ENCODE data around the gene SLC11A2. TPM values are rescaled to one million over a fixed set of nuclear protein-coding genes. Genes with fewer than 3 reads are reported as not detected.

The SLC11A2 gene
- total and polyA plus RNA-seq, 9 of the 15 experiments (the other 6 are each of a cell fraction or from before 2014, with no cell fraction given): 21.1 to 54.0 (median 32.9) TPM

DNA sequence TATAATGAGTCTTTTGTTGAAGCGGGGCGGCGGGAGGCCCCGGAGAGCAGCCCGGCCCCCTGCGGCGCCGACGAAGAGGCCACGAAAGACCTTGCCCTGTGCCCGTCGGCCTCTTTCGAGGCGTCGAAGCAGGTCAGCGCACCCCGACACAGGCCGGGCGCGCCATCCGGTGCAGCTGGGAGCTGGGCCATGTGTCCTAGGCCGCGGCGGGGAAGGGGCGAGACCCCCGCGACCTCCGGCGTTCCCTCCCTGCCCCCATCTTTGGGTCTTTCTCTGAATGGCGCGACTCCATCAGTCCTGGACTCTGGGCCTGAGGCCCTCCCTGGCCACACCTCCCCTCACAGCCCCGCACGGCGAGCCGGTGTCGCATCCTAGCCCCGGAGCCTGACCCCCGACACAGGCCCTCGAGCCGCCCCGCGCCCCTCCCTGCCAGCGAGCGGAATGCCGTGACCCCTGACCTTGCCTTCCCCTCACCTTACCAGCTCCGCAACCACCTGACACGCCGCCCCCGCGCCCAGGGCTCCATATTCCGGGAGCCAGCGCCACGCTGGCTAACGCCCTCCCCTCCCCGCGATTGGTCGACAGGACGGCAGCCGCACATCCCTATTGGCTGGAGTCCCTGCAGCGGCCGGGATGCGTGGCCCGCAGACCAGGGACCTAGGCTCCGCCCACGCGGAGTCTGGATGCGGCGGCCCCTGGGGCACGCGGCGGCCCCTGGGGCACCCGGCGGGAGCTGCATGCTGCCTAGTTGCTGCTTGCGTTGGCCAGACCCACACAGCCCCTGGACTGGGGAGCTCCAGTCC, at the start of gene SLC11A2 (continued):
- TF ChIP-seq, protein P1, sequence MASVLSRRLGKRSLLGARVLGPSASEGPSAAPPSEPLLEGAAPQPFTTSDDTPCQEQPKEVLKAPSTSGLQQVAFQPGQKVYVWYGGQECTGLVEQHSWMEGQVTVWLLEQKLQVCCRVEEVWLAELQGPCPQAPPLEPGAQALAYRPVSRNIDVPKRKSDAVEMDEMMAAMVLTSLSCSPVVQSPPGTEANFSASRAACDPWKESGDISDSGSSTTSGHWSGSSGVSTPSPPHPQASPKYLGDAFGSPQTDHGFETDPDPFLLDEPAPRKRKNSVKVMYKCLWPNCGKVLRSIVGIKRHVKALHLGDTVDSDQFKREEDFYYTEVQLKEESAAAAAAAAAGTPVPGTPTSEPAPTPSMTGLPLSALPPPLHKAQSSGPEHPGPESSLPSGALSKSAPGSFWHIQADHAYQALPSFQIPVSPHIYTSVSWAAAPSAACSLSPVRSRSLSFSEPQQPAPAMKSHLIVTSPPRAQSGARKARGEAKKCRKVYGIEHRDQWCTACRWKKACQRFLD (CRISPR knock-in tag; IDR thresholded peaks at IDR 0.05): peak; percentile 36; the same call in 1 of the 2 replicates
- TF ChIP-seq SREBF2 (CRISPR knock-in tag; IDR thresholded peaks at IDR 0.05) (no peak), MEF2A (IDR thresholded peaks at IDR 0.05; ENCODE audit: control insufficient read depth, low read depth, low read length) (no peak), FOXM1 (IDR thresholded peaks at IDR 0.05; ENCODE audit: low read depth) (no peak), FOXM1 (CRISPR knock-in tag; IDR thresholded peaks at IDR 0.05; ENCODE audit: low read depth) (no peak), GTF2A2 (tag; IDR thresholded peaks at IDR 0.05) (no peak), SRSF9 (IDR thresholded peaks at IDR 0.05; ENCODE audit: borderline replicate concordance, low read depth, low read length) (no peak), DPF2 (IDR thresholded peaks at IDR 0.05) (no peak), ZFP30 (CRISPR knock-in tag; IDR thresholded peaks at IDR 0.05; ENCODE audit: borderline replicate concordance) (no peak), SMAD4 (CRISPR knock-in tag; conservative IDR thresholded peaks at IDR 0.05) (peak; percentile 81), NFE2L1 (tag; IDR thresholded peaks at IDR 0.05; ENCODE audit: borderline replicate concordance, low read depth) (no peak), FOXA1 (IDR thresholded peaks at IDR 0.05; ENCODE audit: borderline replicate concordance) (no peak), ELF2 (CRISPR knock-in tag; IDR thresholded peaks at IDR 0.05) (peak; percentile 74; the same call in 1 of the 2 replicates), KHSRP (IDR thresholded peaks at IDR 0.05) (no peak), MTF1 (CRISPR knock-in tag; IDR thresholded peaks at IDR 0.05; ENCODE audit: borderline replicate concordance) (no peak), ZNF124 (CRISPR knock-in tag; IDR thresholded peaks at IDR 0.05) (no peak), GTF2F1 (IDR thresholded peaks at IDR 0.05; ENCODE audit: low read depth, low read length) (no peak), JUND (IDR thresholded peaks at IDR 0.05; ENCODE audit: borderline replicate concordance, low read depth, low read length) (no peak), JUND (tag; IDR thresholded peaks at IDR 0.05; ENCODE audit: borderline replicate concordance, low read depth, low read length) (peak; percentile 28; the same call in 1 of the 3 replicates), HNRNPL (IDR thresholded peaks at IDR 0.05; ENCODE audit: low read depth, low read length) (peak; percentile 73; the same call in 1 of the 2 replicates)
- TF ChIP-seq, protein P2, sequence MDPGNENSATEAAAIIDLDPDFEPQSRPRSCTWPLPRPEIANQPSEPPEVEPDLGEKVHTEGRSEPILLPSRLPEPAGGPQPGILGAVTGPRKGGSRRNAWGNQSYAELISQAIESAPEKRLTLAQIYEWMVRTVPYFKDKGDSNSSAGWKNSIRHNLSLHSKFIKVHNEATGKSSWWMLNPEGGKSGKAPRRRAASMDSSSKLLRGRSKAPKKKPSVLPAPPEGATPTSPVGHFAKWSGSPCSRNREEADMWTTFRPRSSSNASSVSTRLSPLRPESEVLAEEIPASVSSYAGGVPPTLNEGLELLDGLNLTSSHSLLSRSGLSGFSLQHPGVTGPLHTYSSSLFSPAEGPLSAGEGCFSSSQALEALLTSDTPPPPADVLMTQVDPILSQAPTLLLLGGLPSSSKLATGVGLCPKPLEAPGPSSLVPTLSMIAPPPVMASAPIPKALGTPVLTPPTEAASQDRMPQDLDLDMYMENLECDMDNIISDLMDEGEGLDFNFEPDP (CRISPR knock-in tag; IDR thresholded peaks at IDR 0.05): no peak
- TF ChIP-seq, protein P3, sequence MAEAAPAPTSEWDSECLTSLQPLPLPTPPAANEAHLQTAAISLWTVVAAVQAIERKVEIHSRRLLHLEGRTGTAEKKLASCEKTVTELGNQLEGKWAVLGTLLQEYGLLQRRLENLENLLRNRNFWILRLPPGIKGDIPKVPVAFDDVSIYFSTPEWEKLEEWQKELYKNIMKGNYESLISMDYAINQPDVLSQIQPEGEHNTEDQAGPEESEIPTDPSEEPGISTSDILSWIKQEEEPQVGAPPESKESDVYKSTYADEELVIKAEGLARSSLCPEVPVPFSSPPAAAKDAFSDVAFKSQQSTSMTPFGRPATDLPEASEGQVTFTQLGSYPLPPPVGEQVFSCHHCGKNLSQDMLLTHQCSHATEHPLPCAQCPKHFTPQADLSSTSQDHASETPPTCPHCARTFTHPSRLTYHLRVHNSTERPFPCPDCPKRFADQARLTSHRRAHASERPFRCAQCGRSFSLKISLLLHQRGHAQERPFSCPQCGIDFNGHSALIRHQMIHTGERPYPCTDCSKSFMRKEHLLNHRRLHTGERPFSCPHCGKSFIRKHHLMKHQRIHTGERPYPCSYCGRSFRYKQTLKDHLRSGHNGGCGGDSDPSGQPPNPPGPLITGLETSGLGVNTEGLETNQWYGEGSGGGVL (CRISPR knock-in tag; IDR thresholded peaks at IDR 0.05): no peak
- TF ChIP-seq, protein P4, sequence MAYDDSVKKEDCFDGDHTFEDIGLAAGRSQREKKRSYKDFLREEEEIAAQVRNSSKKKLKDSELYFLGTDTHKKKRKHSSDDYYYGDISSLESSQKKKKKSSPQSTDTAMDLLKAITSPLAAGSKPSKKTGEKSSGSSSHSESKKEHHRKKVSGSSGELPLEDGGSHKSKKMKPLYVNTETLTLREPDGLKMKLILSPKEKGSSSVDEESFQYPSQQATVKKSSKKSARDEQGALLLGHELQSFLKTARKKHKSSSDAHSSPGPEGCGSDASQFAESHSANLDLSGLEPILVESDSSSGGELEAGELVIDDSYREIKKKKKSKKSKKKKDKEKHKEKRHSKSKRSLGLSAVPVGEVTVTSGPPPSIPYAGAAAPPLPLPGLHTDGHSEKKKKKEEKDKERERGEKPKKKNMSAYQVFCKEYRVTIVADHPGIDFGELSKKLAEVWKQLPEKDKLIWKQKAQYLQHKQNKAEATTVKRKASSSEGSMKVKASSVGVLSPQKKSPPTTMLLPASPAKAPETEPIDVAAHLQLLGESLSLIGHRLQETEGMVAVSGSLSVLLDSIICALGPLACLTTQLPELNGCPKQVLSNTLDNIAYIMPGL (CRISPR knock-in tag; IDR thresholded peaks at IDR 0.05): no peak
